Body of pancreas (tissue), 4 donors: Measurements from ENCODE around the gene SH3D19. TPM values are rescaled to one million over a fixed set of nuclear protein-coding genes. Genes with fewer than 3 reads are reported as not detected.

Source experiments
- ATAC-seq: fragments of 150-250 bp; one replicate; pipeline ENCODE4 v1.9.1; 2016
- DNase-seq, 4 donors: peaks; one replicate each; pipeline ENCODE4 v3.0.0-alpha.2; 2019
- H3K27ac ChIP-seq, 4 donors: fragments of 200-600 bp; sonication (generic); 1 replicate in 3 of 4; 2 replicates in 1 of 4; pipeline versions ENCODE4 v1.5.1 to v1.6.1; 2016 to 2019; ENCODE audit warnings: mild to moderate bottlenecking in 1 of 4, mixed read lengths in 1 of 4, moderate library complexity in 1 of 4
- H3K27me3 ChIP-seq, 2 donors: fragments of 200-600 bp; sonication (generic); one replicate each; pipeline ENCODE4 v1.6.0; 2016; ENCODE audit warnings: mild to moderate bottlenecking in 1 of 2
- H3K36me3 ChIP-seq, 2 donors: fragments of 200-600 bp; sonication (generic); replicated peaks in 1 of 2; 2 replicates each; pipeline ENCODE4 v1.5.1; 2016; ENCODE audit warnings: low read depth in 2 of 2; ENCODE audit not compliant: insufficient read depth in 1 of 2
- H3K4me1 ChIP-seq: fragments of 200-600 bp; sonication (generic); one replicate; pipeline ENCODE4 v1.6.0; 2016
- H3K4me3 ChIP-seq, 2 donors: fragments of 200-600 bp; sonication (generic); 1 replicate in 1 of 2; 2 replicates in 1 of 2; pipeline ENCODE4 v1.5.1; 2016 to 2019
- H3K9me3 ChIP-seq, 3 donors: fragments of 200-600 bp; sonication (generic); 1 replicate in 2 of 3; 2 replicates in 1 of 3; pipeline ENCODE4 v1.5.1; 2016
- POLR2A ChIP-seq, 3 donors: fragments of 450-650 bp; IDR thresholded peaks; one replicate each; pipeline ENCODE4 v1.6.1; 2016; ENCODE audit warnings: antibody characterized with exemption in 3 of 3, mild to moderate bottlenecking in 2 of 3
- WGBS, 2 donors: methylation state at CpG; one replicate each; pipeline ENCODE4 v1.1.5; 2017; 5-methylcytosine and 5-hydroxymethylcytosine counted together
- intact Hi-C: fragments of 100-400 bp; cut with DNase I; formaldehyde crosslinking; loops from one replicate; pipeline ENCODE4 v1.15.1; 2023
- total RNA-seq, 2 donors: library from RNA; depleted of rRNA; stranded (reverse); fragments of >200 nt; gene quantifications; one replicate each; pipeline ENCODE4 v1.1.0, GENCODE V29; 2016
- TF ChIP-seq, protein P1 (sequence below), 7 experiments: fragments of 450-650 bp in 4 of 7; fragments of 200-600 bp in 3 of 7; sonication (generic) in 3 of 7; IDR thresholded peaks; one replicate each; pipeline ENCODE4 v1.5.1; 2016 to 2019; ENCODE audit warnings: antibody characterized with exemption in 7 of 7

Gene SH3D19
- total RNA-seq, 2 donors from 2014 or later = 38.1 to 42.8 TPM

DNA sequence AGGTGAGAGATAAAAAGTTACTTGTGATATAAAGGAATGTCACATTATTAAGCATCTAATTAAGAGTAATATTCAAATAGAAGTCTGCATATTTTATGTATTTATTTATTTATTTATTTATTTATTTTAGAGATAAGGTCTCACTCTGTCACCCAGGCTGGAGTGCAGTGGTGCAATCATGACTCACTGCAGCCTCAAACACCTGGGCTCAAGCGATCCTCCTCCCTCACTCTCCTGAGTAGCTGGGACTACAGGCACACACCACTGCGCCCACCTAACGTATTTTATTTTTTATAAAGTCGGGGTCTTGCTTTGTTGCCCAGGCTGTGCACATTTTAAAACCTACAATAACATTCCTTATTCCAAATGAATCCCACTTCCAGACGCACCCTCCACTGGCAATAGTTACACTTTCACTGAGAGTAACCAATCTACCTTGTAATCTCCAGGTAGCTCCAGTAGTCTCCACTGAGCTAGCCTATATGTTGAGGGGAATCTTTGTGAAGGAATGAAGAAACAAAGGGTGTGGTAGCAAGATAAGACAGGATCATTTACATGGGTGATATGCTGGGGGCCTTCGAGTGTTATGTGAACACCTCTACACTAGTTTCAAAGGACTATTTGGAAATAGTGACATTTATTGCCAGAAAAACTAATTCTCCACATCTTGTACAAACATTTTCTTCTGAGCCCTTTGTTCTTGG is 11.9 kb downstream of the SH3D19 start:
- H3K4me1 ChIP-seq = peaks cover 29% of the 10 kb centered on the region
- no peak overlapping the region for H3K4me3 ChIP-seq
- TF ChIP-seq, protein P1, sequence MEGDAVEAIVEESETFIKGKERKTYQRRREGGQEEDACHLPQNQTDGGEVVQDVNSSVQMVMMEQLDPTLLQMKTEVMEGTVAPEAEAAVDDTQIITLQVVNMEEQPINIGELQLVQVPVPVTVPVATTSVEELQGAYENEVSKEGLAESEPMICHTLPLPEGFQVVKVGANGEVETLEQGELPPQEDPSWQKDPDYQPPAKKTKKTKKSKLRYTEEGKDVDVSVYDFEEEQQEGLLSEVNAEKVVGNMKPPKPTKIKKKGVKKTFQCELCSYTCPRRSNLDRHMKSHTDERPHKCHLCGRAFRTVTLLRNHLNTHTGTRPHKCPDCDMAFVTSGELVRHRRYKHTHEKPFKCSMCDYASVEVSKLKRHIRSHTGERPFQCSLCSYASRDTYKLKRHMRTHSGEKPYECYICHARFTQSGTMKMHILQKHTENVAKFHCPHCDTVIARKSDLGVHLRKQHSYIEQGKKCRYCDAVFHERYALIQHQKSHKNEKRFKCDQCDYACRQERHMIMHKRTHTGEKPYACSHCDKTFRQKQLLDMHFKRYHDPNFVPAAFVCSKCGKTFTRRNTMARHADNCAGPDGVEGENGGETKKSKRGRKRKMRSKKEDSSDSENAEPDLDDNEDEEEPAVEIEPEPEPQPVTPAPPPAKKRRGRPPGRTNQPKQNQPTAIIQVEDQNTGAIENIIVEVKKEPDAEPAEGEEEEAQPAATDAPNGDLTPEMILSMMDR (IDR thresholded peaks at IDR 0.05) = no peak
- no peak for TF ChIP-seq POLR2A (IDR thresholded peaks at IDR 0.05)
- no peaks in the 10 kb centered on the region for H3K27me3 ChIP-seq
- intact Hi-C loops = no loop called here
- DNase-seq (peak in 1 of 4 donors; percentile 8), ATAC-seq (no peak)
- 79 to 84% methylated on average over 6 of the region's 6 CpGs for WGBS, 2 donors
- no peaks in the 10 kb centered on the region for H3K36me3 ChIP-seq
- H3K27ac ChIP-seq = no peak overlapping the region
- no peaks in the 10 kb centered on the region for H3K9me3 ChIP-seq

DNA sequence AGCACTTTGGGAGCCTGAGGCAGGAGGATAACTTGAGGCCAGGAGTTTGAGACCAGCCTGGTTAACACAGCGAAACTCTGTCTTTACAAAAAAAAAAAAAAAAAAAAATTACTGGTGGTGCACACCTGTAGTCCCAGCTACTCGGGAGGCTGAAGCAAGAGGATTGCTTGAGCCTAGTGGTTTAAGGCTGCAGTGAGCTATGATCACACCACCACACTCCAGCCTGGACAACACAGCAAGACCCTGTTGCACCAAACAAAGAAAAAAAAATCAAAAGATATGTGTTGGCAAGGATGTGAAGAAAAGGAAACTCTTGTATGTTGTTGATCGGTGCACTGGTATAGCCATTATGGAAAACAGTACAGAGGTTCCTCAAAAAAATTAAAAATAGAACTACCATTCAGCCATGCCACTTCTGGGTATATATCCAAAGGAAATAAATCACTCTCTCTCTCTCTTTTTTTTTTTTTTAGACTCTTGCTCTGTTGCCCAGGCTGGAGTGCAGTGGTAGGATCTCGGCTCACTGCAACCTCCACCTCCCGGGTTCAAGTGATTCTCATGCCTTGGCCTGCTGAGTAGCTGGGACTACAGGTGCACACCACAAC is 15.2 kb downstream of the SH3D19 start:
- ATAC-seq = no peak
- Histone ChIP-seq H3K9me3 (no peaks in the 10 kb centered on the region), H3K27ac (no peak overlapping the region), H3K36me3 (no peaks in the 10 kb centered on the region), H3K4me1 (peaks cover 19% of the 10 kb centered on the region), H3K4me3 (no peak overlapping the region), H3K27me3 (no peaks in the 10 kb centered on the region)
- DNase-seq = no peak
- TF ChIP-seq, protein P1 (IDR thresholded peaks at IDR 0.05) = no peak
- TF ChIP-seq POLR2A (IDR thresholded peaks at IDR 0.05) = no peak
- WGBS, 2 donors = 91 to 93% methylated on average over 5 of the region's 5 CpGs
- intact Hi-C loops = no loop called here

DNA sequence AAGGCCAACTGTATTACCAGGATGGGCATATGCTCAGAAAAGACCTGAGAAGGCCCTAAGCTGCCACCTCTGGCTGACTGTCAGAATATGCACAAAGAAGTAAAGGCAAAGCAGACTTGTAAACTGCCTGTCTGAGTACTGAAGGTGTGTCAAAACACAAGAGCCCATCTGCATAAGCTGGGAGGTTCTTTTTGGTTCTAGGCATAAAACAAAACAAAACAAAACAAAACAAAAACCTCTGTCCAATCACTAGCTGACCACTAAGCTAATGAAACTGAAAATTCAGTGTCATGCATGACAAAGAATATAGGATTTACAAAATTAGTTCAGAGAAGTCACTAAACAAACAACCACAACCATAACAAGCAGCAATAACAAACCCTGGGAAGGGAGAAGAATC is 20.6 kb downstream of the SH3D19 start:
- Histone ChIP-seq H3K27me3 (no peaks in the 10 kb centered on the region), H3K27ac (no peak overlapping the region), H3K4me1 (peaks cover 4% of the 10 kb centered on the region), H3K4me3 (no peak overlapping the region), H3K9me3 (no peaks in the 10 kb centered on the region), H3K36me3 (no peaks in the 10 kb centered on the region)
- TF ChIP-seq, protein P1 (IDR thresholded peaks at IDR 0.05) = no peak
- TF ChIP-seq POLR2A (IDR thresholded peaks at IDR 0.05) = no peak
- intact Hi-C loops = no loop called here
- peak in 1 of 4 donors; percentile 12 for DNase-seq
- no peak for ATAC-seq

DNA sequence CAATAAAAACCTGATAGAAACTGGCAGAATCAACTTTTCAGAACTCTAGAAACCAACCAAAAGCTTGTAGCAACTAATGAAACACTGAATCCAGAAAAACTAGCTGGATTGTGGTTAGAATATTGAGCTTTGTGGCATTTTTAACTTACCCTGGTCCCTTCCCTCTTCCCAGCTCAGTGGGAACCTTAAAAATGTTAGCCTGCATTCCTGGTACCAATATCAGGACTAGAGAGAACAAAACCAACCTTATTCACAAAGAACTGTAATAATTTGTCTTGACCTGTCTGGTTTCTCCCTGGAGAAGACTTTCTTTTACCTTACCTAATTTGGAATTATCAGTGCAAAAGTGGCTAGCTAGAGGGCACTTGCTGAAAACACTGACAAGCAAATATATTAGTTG is 21.2 kb downstream of the SH3D19 start:
- Histone ChIP-seq H3K27ac (no peak overlapping the region), H3K4me3 (no peak overlapping the region), H3K4me1 (peaks cover 4% of the 10 kb centered on the region), H3K9me3 (no peaks in the 10 kb centered on the region), H3K36me3 (no peaks in the 10 kb centered on the region), H3K27me3 (no peaks in the 10 kb centered on the region)
- intact Hi-C loops = no loop called here
- DNase-seq = no peak
- TF ChIP-seq POLR2A (IDR thresholded peaks at IDR 0.05) = no peak
- TF ChIP-seq, protein P1 (IDR thresholded peaks at IDR 0.05) = no peak
- no peak for ATAC-seq

DNA sequence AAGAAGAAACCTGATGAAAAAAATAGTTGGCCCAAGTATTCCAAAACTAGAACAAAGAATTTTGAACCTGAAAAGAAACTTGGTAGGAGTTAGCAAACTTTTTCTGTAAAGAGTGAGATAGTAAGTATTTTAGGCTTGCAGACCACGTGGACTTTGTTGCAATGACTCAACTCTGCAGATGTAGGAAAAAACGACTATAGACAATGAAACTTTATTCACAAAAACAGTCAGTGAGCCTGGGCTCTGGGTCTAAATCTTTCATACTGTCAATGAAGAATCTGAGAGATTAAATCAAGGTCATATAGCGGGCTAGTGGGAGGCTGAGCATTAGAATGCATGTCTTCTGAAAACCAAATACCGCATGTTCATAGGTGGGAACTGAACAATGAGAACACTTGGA is 23.0 kb downstream of the SH3D19 start:
- intact Hi-C loops = no loop called here
- Histone ChIP-seq H3K9me3 (no peaks in the 10 kb centered on the region), H3K27me3 (no peaks in the 10 kb centered on the region), H3K4me3 (no peak overlapping the region), H3K27ac (peak overlapping the region in 1 of 4 donors; percentile 1), H3K4me1 (peaks cover 4% of the 10 kb centered on the region), H3K36me3 (no peaks in the 10 kb centered on the region)
- ATAC-seq (no peak), DNase-seq (no peak)
- no peak for TF ChIP-seq POLR2A (IDR thresholded peaks at IDR 0.05)
- TF ChIP-seq, protein P1 (IDR thresholded peaks at IDR 0.05) = no peak
- WGBS, 2 donors = 64 to 65% methylated on average over 4 of the region's 4 CpGs
